ENCODE results near the gene KCNAB3. TPM values are rescaled to one million over a fixed set of nuclear protein-coding genes. Genes with fewer than 3 reads are reported as not detected.

Gene KCNAB3
- total and polyA plus RNA-seq, 9 of the 15 experiments (the other 6 are each of a cell fraction or from before 2014, with no cell fraction given), result 0.03 to 2.5 (median 1.1) TPM

DNA sequence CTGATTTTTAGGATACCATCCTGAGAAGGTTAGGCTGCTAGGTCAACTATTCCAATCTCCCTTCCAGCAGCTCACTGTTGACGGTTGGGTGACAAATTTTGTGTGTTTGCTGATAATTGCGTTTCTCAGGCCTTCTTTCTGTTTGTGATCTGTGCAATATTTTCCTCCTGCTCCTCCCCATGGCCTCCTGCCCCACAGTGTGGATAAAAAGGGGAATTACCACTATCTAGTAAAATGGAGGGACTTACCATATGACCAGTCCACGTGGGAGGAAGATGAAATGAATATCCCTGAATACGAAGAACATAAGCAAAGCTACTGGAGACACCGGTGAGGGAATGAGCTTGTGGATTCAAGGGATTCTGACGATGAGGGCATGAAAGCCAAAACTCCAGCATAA is 31.9 kb downstream of the KCNAB3 start (continued):
- TF ChIP-seq ZNF318 (IDR thresholded peaks at IDR 0.05; ENCODE audit: borderline replicate concordance in 1 of 2, low read depth in 1 of 2) (no peak), CTCF (IDR thresholded peaks at IDR 0.05 in 2 of 3, conservative IDR thresholded peaks at IDR 0.05 in 1 of 3; ENCODE audit: insufficient read depth in 2 of 3, low read depth in 1 of 3, low read length in 3 of 3) (peak; percentile 53 to 73 (median 54); a peak in 5 of 6 replicates), CHD4 (IDR thresholded peaks at IDR 0.05; ENCODE audit: insufficient read depth, insufficient replicate concordance, low read depth, low read length, poor library complexity, severe bottlenecking) (no peak), ZBTB12 (CRISPR knock-in tag; IDR thresholded peaks at IDR 0.05) (no peak), RCOR1 (IDR thresholded peaks at IDR 0.05; ENCODE audit: borderline replicate concordance in 1 of 2, low read depth in 2 of 2, low read length in 2 of 2) (no peak), ZNF408 (CRISPR knock-in tag; IDR thresholded peaks at IDR 0.05; ENCODE audit: low read depth) (no peak), SMAD1 (IDR thresholded peaks at IDR 0.05; ENCODE audit: low read depth, low read length, partially characterized antibody) (no peak), KAT2B (IDR thresholded peaks at IDR 0.05; ENCODE audit: low read depth, low read length) (no peak)
- TF ChIP-seq, protein P1, sequence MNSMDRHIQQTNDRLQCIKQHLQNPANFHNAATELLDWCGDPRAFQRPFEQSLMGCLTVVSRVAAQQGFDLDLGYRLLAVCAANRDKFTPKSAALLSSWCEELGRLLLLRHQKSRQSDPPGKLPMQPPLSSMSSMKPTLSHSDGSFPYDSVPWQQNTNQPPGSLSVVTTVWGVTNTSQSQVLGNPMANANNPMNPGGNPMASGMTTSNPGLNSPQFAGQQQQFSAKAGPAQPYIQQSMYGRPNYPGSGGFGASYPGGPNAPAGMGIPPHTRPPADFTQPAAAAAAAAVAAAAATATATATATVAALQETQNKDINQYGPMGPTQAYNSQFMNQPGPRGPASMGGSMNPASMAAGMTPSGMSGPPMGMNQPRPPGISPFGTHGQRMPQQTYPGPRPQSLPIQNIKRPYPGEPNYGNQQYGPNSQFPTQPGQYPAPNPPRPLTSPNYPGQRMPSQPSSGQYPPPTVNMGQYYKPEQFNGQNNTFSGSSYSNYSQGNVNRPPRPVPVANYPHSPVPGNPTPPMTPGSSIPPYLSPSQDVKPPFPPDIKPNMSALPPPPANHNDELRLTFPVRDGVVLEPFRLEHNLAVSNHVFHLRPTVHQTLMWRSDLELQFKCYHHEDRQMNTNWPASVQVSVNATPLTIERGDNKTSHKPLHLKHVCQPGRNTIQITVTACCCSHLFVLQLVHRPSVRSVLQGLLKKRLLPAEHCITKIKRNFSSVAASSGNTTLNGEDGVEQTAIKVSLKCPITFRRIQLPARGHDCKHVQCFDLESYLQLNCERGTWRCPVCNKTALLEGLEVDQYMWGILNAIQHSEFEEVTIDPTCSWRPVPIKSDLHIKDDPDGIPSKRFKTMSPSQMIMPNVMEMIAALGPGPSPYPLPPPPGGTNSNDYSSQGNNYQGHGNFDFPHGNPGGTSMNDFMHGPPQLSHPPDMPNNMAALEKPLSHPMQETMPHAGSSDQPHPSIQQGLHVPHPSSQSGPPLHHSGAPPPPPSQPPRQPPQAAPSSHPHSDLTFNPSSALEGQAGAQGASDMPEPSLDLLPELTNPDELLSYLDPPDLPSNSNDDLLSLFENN (IDR thresholded peaks at IDR 0.05; ENCODE audit: low read depth in 2 of 2, low read length in 2 of 2), result no peak
- TF ChIP-seq, protein P2, sequence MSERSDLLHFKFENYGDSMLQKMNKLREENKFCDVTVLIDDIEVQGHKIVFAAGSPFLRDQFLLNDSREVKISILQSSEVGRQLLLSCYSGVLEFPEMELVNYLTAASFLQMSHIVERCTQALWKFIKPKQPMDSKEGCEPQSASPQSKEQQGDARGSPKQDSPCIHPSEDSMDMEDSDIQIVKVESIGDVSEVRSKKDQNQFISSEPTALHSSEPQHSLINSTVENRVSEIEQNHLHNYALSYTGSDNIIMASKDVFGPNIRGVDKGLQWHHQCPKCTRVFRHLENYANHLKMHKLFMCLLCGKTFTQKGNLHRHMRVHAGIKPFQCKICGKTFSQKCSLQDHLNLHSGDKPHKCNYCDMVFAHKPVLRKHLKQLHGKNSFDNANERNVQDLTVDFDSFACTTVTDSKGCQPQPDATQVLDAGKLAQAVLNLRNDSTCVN (CRISPR knock-in tag; IDR thresholded peaks at IDR 0.05), result no peak

Measured in K562 (cell line).